HEK293 (cell line): Measurements from ENCODE around the gene GPR39.

Source experiments
- CTCF ChIA-PET: fragments of 350-600 bp; formaldehyde crosslinking; extraction: SDS; loops from one replicate; lab custom pipeline; 2021; ENCODE audit warnings: antibody characterized with exemption; lab: Yijun Ruan, JAX
- POLR2A ChIA-PET: fragments of 300-600 bp; formaldehyde crosslinking; extraction: SDS; loops from one replicate; lab custom pipeline; 2020; ENCODE audit warnings: antibody characterized with exemption, inconsistent platforms; lab: Yijun Ruan, JAX
- H3K27ac ChIP-seq: fragments of 200-500 bp; sonication (Bioruptor generic); 2 replicates; pipeline ENCODE4 v1.5.1; 2014; ENCODE audit warnings: low read depth, low read length, control low read depth, inconsistent platforms; ENCODE audit errors: extremely low read depth
- H3K36me3 ChIP-seq, 2 experiments: fragments of 200-500 bp in 1 of 2; sonication (Bioruptor generic) in 1 of 2; 1 replicate in 1 of 2; 2 replicates in 1 of 2; pipeline ENCODE4 v1.5.1; 2014 to 2017; ENCODE audit warnings: inconsistent platforms in 2 of 2, low read length in 2 of 2; ENCODE audit not compliant: control insufficient read depth in 2 of 2, insufficient read depth in 1 of 2
- H3K4me1 ChIP-seq: fragments of 200-500 bp; sonication (Bioruptor generic); 2 replicates; pipeline ENCODE4 v1.5.1; 2014; ENCODE audit warnings: mild to moderate bottlenecking, low read length, inconsistent platforms; ENCODE audit not compliant: control insufficient read depth, insufficient read depth
- H3K4me3 ChIP-seq: 2 replicates; pipeline ENCODE4 v1.5.1; 2011; ENCODE audit warnings: low read depth, mild to moderate bottlenecking, control low read depth, low read length, moderate library complexity
- H3K9me3 ChIP-seq: fragments of 200-500 bp; sonication (Bioruptor generic); 2 replicates; pipeline ENCODE4 v1.5.1; 2014; ENCODE audit warnings: low read depth, low read length, inconsistent platforms; ENCODE audit not compliant: control insufficient read depth, insufficient read depth
- BCL11A ChIP-seq: fragments of 450-650 bp; formaldehyde crosslinking; IDR thresholded peaks from 2 replicates; pipeline ENCODE4 v1.5.1; 2016; ENCODE audit warnings: low read depth, missing biosample characterization, missing genetic modification characterization
- HIC1 ChIP-seq: fragments of 450-650 bp; formaldehyde crosslinking; IDR thresholded peaks from 2 replicates; pipeline ENCODE4 v1.5.1; 2016; ENCODE audit warnings: missing biosample characterization, missing genetic modification characterization
- OVOL3 ChIP-seq: fragments of 450-650 bp; formaldehyde crosslinking; IDR thresholded peaks from 2 replicates; pipeline ENCODE4 v1.5.1; 2016; ENCODE audit warnings: missing biosample characterization, missing genetic modification characterization
- SETDB1 ChIP-seq: IDR thresholded peaks from one replicate; pipeline ENCODE4 v1.6.1; 2017; ENCODE audit warnings: mild to moderate bottlenecking, low read length, moderate library complexity, mixed read lengths; ENCODE audit not compliant: insufficient read length
- WT1 ChIP-seq: fragments of 450-650 bp; formaldehyde crosslinking; IDR thresholded peaks from 2 replicates; pipeline ENCODE4 v1.5.1; 2016; ENCODE audit warnings: missing biosample characterization, missing genetic modification characterization
- ZBTB21 ChIP-seq: fragments of 450-650 bp; formaldehyde crosslinking; IDR thresholded peaks from 2 replicates; pipeline ENCODE4 v1.5.1; 2017; ENCODE audit warnings: missing biosample characterization, missing genetic modification characterization
- ZBTB6 ChIP-seq: fragments of 450-650 bp; formaldehyde crosslinking; IDR thresholded peaks from 2 replicates; pipeline ENCODE4 v1.5.1; 2017; ENCODE audit warnings: missing biosample characterization, missing genetic modification characterization
- ZFHX2 ChIP-seq: fragments of 450-650 bp; formaldehyde crosslinking; conservative IDR thresholded peaks from 2 replicates; pipeline ENCODE4 v1.5.1; 2016; ENCODE audit warnings: missing biosample characterization, missing genetic modification characterization
- ZNF114 ChIP-seq: fragments of 450-650 bp; formaldehyde crosslinking; IDR thresholded peaks from 2 replicates; pipeline ENCODE4 v1.5.0; 2017; ENCODE audit warnings: missing biosample characterization, missing genetic modification characterization
- ZNF155 ChIP-seq: fragments of 450-650 bp; formaldehyde crosslinking; IDR thresholded peaks from 2 replicates; pipeline ENCODE4 v1.5.1; 2016; ENCODE audit warnings: missing biosample characterization, missing genetic modification characterization
- ZNF157 ChIP-seq: fragments of 450-650 bp; formaldehyde crosslinking; IDR thresholded peaks from 2 replicates; pipeline ENCODE4 v1.5.1; 2016; ENCODE audit warnings: missing biosample characterization, missing genetic modification characterization
- ZNF2 ChIP-seq: fragments of 450-650 bp; formaldehyde crosslinking; IDR thresholded peaks from 2 replicates; pipeline ENCODE4 v1.5.1; 2016; ENCODE audit warnings: missing biosample characterization, missing genetic modification characterization
- ZNF416 ChIP-seq: fragments of 450-650 bp; formaldehyde crosslinking; IDR thresholded peaks from 2 replicates; pipeline ENCODE4 v1.5.1; 2016; ENCODE audit warnings: missing biosample characterization, missing genetic modification characterization
- ZNF433 ChIP-seq: fragments of 450-650 bp; formaldehyde crosslinking; IDR thresholded peaks from 2 replicates; pipeline ENCODE4 v1.5.1; 2016; ENCODE audit warnings: missing biosample characterization, missing genetic modification characterization, low read depth
- ZNF549 ChIP-seq: fragments of 450-650 bp; IDR thresholded peaks from 2 replicates; pipeline ENCODE4 v1.5.1; 2018; ENCODE audit warnings: missing biosample characterization, missing genetic modification characterization, mild to moderate bottlenecking, inconsistent platforms, moderate library complexity
- ZNF621 ChIP-seq: fragments of 450-650 bp; formaldehyde crosslinking; IDR thresholded peaks from 2 replicates; pipeline ENCODE4 v1.5.1; 2017; ENCODE audit warnings: missing biosample characterization, missing genetic modification characterization
- ZNF670 ChIP-seq: fragments of 450-650 bp; formaldehyde crosslinking; IDR thresholded peaks from 2 replicates; pipeline ENCODE4 v1.5.1; 2016; ENCODE audit warnings: missing biosample characterization, missing genetic modification characterization, low read depth
- TF ChIP-seq, protein P1 (sequence below): fragments of 450-650 bp; formaldehyde crosslinking; IDR thresholded peaks from 2 replicates; pipeline ENCODE4 v1.5.1; 2016; ENCODE audit warnings: missing biosample characterization, missing genetic modification characterization
- TF ChIP-seq, protein P2 (sequence below): fragments of 450-650 bp; formaldehyde crosslinking; IDR thresholded peaks from 2 replicates; pipeline ENCODE4 v1.5.1; 2016; ENCODE audit warnings: missing biosample characterization, missing genetic modification characterization
- TF ChIP-seq, protein P3 (sequence below): fragments of 450-650 bp; formaldehyde crosslinking; IDR thresholded peaks from 2 replicates; pipeline ENCODE4 v1.5.1; 2016; ENCODE audit warnings: missing biosample characterization, missing genetic modification characterization
- TF ChIP-seq, protein P4 (sequence below): fragments of 450-650 bp; formaldehyde crosslinking; IDR thresholded peaks from 2 replicates; pipeline ENCODE4 v1.5.1; 2016; ENCODE audit warnings: missing biosample characterization, missing genetic modification characterization

GPR39 gene

DNA sequence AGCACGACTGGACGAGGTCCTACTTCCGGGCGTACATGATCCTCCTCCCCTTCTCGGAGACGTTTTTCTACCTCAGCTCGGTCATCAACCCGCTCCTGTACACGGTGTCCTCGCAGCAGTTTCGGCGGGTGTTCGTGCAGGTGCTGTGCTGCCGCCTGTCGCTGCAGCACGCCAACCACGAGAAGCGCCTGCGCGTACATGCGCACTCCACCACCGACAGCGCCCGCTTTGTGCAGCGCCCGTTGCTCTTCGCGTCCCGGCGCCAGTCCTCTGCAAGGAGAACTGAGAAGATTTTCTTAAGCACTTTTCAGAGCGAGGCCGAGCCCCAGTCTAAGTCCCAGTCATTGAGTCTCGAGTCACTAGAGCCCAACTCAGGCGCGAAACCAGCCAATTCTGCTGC lies 228.6 kb downstream of the GPR39 start:
- Histone ChIP-seq H3K27ac (no peak overlapping the region), H3K4me3 (no peak overlapping the region), H3K4me1 (no peaks in the 10 kb centered on the region), H3K36me3 (peaks cover 0 to 30% of the 10 kb centered on the region in 2 experiments; a peak in 1 of 3 replicates), H3K9me3 (no peaks in the 10 kb centered on the region)
- ChIA-PET POLR2A (no interaction called here), CTCF (no interaction called here)
- no peak for TF ChIP-seq HIC1 (tag by site-specific recombination)
- TF ChIP-seq SETDB1: no peak
- no peak for TF ChIP-seq ZBTB6 (tag by site-specific recombination)
- no peak for TF ChIP-seq ZFHX2
- TF ChIP-seq ZNF2 (tag by site-specific recombination): no peak
- no peak for TF ChIP-seq ZNF155 (tag by site-specific recombination)
- no peak for TF ChIP-seq ZNF670 (tag by site-specific recombination)
- TF ChIP-seq, protein P1, sequence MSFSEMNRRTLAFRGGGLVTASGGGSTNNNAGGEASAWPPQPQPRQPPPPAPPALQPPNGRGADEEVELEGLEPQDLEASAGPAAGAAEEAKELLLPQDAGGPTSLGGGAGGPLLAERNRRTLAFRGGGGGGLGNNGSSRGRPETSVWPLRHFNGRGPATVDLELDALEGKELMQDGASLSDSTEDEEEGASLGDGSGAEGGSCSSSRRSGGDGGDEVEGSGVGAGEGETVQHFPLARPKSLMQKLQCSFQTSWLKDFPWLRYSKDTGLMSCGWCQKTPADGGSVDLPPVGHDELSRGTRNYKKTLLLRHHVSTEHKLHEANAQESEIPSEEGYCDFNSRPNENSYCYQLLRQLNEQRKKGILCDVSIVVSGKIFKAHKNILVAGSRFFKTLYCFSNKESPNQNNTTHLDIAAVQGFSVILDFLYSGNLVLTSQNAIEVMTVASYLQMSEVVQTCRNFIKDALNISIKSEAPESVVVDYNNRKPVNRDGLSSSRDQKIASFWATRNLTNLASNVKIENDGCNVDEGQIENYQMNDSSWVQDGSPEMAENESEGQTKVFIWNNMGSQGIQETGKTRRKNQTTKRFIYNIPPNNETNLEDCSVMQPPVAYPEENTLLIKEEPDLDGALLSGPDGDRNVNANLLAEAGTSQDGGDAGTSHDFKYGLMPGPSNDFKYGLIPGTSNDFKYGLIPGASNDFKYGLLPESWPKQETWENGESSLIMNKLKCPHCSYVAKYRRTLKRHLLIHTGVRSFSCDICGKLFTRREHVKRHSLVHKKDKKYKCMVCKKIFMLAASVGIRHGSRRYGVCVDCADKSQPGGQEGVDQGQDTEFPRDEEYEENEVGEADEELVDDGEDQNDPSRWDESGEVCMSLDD (tag by site-specific recombination): no peak
- TF ChIP-seq ZNF416: no peak
- no peak for TF ChIP-seq ZNF549 (tag by site-specific recombination)

DNA sequence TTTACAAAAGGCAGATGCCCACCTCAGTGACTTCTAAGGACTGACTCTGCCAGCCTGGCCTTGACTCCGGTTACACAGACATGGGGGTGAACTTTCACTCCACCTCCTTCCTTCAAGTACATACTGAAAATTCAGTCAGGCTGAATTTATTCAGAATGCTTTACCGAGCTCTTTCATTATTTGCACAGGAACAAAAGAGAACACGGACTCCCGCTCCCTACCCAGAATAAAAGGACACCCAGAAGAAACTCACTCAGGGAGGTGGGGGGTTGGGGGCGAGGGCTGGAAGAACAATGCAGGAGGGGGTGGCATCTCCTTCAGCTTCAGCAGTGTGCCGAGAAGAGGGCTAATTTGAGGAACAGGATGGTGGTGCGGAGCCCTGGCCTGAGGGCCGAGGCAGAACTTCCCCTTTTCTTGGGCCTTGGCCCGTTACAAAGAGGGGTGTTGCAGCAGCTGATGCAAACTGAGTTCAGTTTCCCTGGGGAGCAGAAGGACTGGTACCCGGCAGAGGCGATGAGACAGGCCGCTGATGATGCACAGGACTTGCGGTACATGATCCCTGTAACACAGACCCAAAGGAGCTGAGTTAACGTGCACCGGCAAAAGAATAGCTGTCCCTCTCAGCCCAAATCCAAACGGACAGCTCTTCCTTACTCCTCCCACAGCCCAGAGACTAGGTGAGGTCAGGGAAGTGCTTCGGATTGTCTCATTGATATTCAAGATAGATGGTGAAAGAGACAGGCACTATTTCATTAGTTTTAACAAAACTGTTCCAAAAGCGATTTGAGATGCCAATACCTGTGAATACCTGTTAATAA lies 229.3 kb downstream of the GPR39 start:
- ChIA-PET POLR2A (no interaction called here), CTCF (interaction anchor here (0.8 kb wide), 1 partner anchor 23 kb away, joined by 3 read pairs; no protein-coding TSS in a partner anchor)
- Histone ChIP-seq H3K36me3 (peaks cover 0 to 30% of the 10 kb centered on the region in 2 experiments; a peak in 1 of 3 replicates), H3K9me3 (no peaks in the 10 kb centered on the region), H3K4me3 (no peak overlapping the region), H3K27ac (no peak overlapping the region), H3K4me1 (no peaks in the 10 kb centered on the region)
- TF ChIP-seq WT1 (tag by site-specific recombination) (no peak), ZNF670 (tag by site-specific recombination) (no peak), BCL11A (tag by site-specific recombination) (no peak), ZNF621 (tag by site-specific recombination) (no peak), ZNF114 (tag by site-specific recombination) (no peak), ZBTB21 (no peak), ZNF157 (tag by site-specific recombination) (no peak), OVOL3 (tag by site-specific recombination) (no peak), ZNF433 (tag by site-specific recombination) (no peak)
- TF ChIP-seq, protein P2, sequence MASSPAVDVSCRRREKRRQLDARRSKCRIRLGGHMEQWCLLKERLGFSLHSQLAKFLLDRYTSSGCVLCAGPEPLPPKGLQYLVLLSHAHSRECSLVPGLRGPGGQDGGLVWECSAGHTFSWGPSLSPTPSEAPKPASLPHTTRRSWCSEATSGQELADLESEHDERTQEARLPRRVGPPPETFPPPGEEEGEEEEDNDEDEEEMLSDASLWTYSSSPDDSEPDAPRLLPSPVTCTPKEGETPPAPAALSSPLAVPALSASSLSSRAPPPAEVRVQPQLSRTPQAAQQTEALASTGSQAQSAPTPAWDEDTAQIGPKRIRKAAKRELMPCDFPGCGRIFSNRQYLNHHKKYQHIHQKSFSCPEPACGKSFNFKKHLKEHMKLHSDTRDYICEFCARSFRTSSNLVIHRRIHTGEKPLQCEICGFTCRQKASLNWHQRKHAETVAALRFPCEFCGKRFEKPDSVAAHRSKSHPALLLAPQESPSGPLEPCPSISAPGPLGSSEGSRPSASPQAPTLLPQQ (tag by site-specific recombination): no peak
- TF ChIP-seq, protein P3, sequence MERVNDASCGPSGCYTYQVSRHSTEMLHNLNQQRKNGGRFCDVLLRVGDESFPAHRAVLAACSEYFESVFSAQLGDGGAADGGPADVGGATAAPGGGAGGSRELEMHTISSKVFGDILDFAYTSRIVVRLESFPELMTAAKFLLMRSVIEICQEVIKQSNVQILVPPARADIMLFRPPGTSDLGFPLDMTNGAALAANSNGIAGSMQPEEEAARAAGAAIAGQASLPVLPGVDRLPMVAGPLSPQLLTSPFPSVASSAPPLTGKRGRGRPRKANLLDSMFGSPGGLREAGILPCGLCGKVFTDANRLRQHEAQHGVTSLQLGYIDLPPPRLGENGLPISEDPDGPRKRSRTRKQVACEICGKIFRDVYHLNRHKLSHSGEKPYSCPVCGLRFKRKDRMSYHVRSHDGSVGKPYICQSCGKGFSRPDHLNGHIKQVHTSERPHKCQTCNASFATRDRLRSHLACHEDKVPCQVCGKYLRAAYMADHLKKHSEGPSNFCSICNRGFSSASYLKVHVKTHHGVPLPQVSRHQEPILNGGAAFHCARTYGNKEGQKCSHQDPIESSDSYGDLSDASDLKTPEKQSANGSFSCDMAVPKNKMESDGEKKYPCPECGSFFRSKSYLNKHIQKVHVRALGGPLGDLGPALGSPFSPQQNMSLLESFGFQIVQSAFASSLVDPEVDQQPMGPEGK: no peak
- TF ChIP-seq, protein P4, sequence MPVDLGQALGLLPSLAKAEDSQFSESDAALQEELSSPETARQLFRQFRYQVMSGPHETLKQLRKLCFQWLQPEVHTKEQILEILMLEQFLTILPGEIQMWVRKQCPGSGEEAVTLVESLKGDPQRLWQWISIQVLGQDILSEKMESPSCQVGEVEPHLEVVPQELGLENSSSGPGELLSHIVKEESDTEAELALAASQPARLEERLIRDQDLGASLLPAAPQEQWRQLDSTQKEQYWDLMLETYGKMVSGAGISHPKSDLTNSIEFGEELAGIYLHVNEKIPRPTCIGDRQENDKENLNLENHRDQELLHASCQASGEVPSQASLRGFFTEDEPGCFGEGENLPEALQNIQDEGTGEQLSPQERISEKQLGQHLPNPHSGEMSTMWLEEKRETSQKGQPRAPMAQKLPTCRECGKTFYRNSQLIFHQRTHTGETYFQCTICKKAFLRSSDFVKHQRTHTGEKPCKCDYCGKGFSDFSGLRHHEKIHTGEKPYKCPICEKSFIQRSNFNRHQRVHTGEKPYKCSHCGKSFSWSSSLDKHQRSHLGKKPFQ (tag by site-specific recombination): no peak
